ENCODE measurements around the gene MAFG. TPM values are rescaled to one million over a fixed set of nuclear protein-coding genes. Genes with fewer than 3 reads are reported as not detected.

MAFG gene
- total RNA-seq: 15.5 and 17.4 TPM in 2 replicates

GRCh38 chr17:81927653-81928543 is at the start of gene MAFG:
Gene MAFG, minus strand, starts transcription at chr17:81927735. Its CDS starts 4,550 bp downstream, at chr17:81923185.

GRCh38 chr17:81961087-81961511 is 33.6 kb upstream of the MAFG start, which contains the start of gene NOTUM:
Gene NOTUM, minus strand, starts transcription at chr17:81961187. Its CDS starts 278 bp downstream, at chr17:81960909.

GRCh38 chr17:81947189-81947588 is 19.7 kb upstream of the MAFG start, which contains the start of gene MYADML2:
Gene MYADML2, minus strand, starts transcription at chr17:81947233. Its CDS starts 5,492 bp downstream, at chr17:81941741.

GRCh38 chr17:81917565-81918332 is 9.8 kb downstream of the MAFG start, which contains the start of gene SIRT7:
Gene SIRT7, minus strand, starts transcription at chr17:81918176. Its CDS starts 45 bp downstream, at chr17:81918131.

GRCh38 chr17:81911277-81911961 is 16.1 kb downstream of the MAFG start, which contains the start of gene PCYT2:
Gene PCYT2, minus strand, starts transcription at chr17:81911399. Its CDS starts 44 bp downstream, at chr17:81911355.

GRCh38 chr17:81902023-81902652 is 25.4 kb downstream of the MAFG start, which contains the start of gene NPB:
Gene NPB, plus strand, starts transcription at chr17:81902238. Its CDS starts 40 bp downstream, at chr17:81902278.

GRCh38 chr17:81870981-81871386 is 56.6 kb downstream of the MAFG start, which contains the start of gene ARHGDIA:
Gene ARHGDIA, minus strand, starts transcription at chr17:81871337. Its CDS starts 1,407 bp downstream, at chr17:81869930.

Other genes starting within 250 kb of the MAFG start
- 23.2 and 26.5 TPM in 2 replicates for gene ARL16, start 243.9 kb downstream of the MAFG start, total RNA-seq
- 62.0 and 64.1 TPM in 2 replicates for gene HGS, start 243.7 kb downstream of the MAFG start, total RNA-seq
- gene MRPL12, start 224.4 kb downstream of the MAFG start, total RNA-seq: 52.2 and 52.5 TPM in 2 replicates
- 4.2 and 5.9 TPM in 2 replicates for gene SLC25A10, start 215.5 kb downstream of the MAFG start, total RNA-seq
- not detected in 2 replicates for gene GCGR, start 123.6 kb downstream of the MAFG start, total RNA-seq
- 82.7 and 89.0 TPM in 2 replicates for gene MCRIP1, start 94.4 kb downstream of the MAFG start, total RNA-seq
- gene PPP1R27, start 92.7 kb downstream of the MAFG start, total RNA-seq: not detected in 2 replicates
- 2,196 and 3,205 TPM in 2 replicates for gene P4HB, start 67.2 kb downstream of the MAFG start, total RNA-seq
- 156 and 187 TPM in 2 replicates for gene ARHGDIA, start 56.4 kb downstream of the MAFG start, total RNA-seq
- gene ALYREF, start 36.1 kb downstream of the MAFG start, total RNA-seq: 50.2 and 68.7 TPM in 2 replicates
- 130 and 178 TPM in 2 replicates for gene ANAPC11, start 36.0 kb downstream of the MAFG start, total RNA-seq
- gene NPB, start 25.5 kb downstream of the MAFG start, total RNA-seq: 0.62 and 1.8 TPM in 2 replicates
- gene PCYT2, start 16.3 kb downstream of the MAFG start, total RNA-seq: 25.5 and 40.9 TPM in 2 replicates
- gene SIRT7, start 9.6 kb downstream of the MAFG start, total RNA-seq: 7.7 and 8.5 TPM in 2 replicates
- gene PYCR1, start 9.6 kb upstream of the MAFG start, total RNA-seq: 64.2 and 76.1 TPM in 2 replicates
- not detected in 2 replicates for gene MYADML2, start 19.5 kb upstream of the MAFG start, total RNA-seq
- 0.68 TPM in 1 of 2 replicates, not detected in the other for gene NOTUM, start 33.5 kb upstream of the MAFG start, total RNA-seq
- 13.0 and 17.5 TPM in 2 replicates for gene ASPSCR1, start 49.9 kb upstream of the MAFG start, total RNA-seq
- 36.2 and 42.7 TPM in 2 replicates for gene CENPX, start 95.1 kb upstream of the MAFG start, total RNA-seq
- gene LRRC45, start 95.6 kb upstream of the MAFG start, total RNA-seq: 11.6 and 13.3 TPM in 2 replicates
- 16.2 and 19.9 TPM in 2 replicates for gene RAC3, start 103.9 kb upstream of the MAFG start, total RNA-seq
- 70.6 and 80.2 TPM in 2 replicates for gene DCXR, start 110.0 kb upstream of the MAFG start, total RNA-seq
- 31.4 and 39.7 TPM in 2 replicates for gene RFNG, start 124.1 kb upstream of the MAFG start, total RNA-seq
- gene GPS1, start 124.2 kb upstream of the MAFG start, total RNA-seq: 72.1 and 78.6 TPM in 2 replicates
- 40.1 and 50.9 TPM in 2 replicates for gene DUS1L, start 138.1 kb upstream of the MAFG start, total RNA-seq
- gene FASN, start 170.5 kb upstream of the MAFG start, total RNA-seq: 100 and 104 TPM in 2 replicates